Renal pelvis (tissue), 4 donors: Measurements from ENCODE around the gene EIF2B1. TPM values are rescaled to one million over a fixed set of nuclear protein-coding genes. Genes with fewer than 3 reads are reported as not detected.

Experiments
- DNase-seq: peaks from one replicate; pipeline ENCODE4 v3.0.0-alpha.2; 2013
- polyA plus RNA-seq, 3 donors: library from polyadenylated mRNA; unstranded; fragments of 120-200 nt; gene quantifications; one replicate each; pipeline ENCODE4 v1.2.1, GENCODE V29; 2013; ENCODE audit not compliant: insufficient read length in 3 of 3

The EIF2B1 gene
- polyA plus RNA-seq, 3 donors = 58.9 to 69.1 (median 67.1) TPM

GRCh38 chr12:123578243-123578642 lies 55.2 kb downstream of the EIF2B1 start:
- no peak for DNase-seq

GRCh38 chr12:123576611-123577010 lies 56.9 kb downstream of the EIF2B1 start:
- no peak for DNase-seq

GRCh38 chr12:123573870-123574269 lies 59.6 kb downstream of the EIF2B1 start:
- no peak for DNase-seq

- no peak for DNase-seq
These were observed 61.1 kb downstream of the EIF2B1 start for GRCh38 chr12:123572391-123572790.

GRCh38 chr12:123571343-123571813 lies 62.1 kb downstream of the EIF2B1 start:
- no peak for DNase-seq

Other genes starting within 250 kb of the EIF2B1 start
- 10 to 100 TPM; 50.6 to 55.8 (median 52.0) TPM for gene KMT5A, start 249.6 kb downstream of the EIF2B1 start, polyA plus RNA-seq
- gene RILPL2, start 197.0 kb downstream of the EIF2B1 start, polyA plus RNA-seq = 1 to 10 TPM; 5.2 to 6.4 (median 5.6) TPM
- gene SNRNP35, start 175.5 kb downstream of the EIF2B1 start, polyA plus RNA-seq = 10 to 100 TPM; 42.8 to 44.3 (median 43.8) TPM
- gene RILPL1, start 100.0 kb downstream of the EIF2B1 start, polyA plus RNA-seq = 10 to 100 TPM; 20.5 to 22.9 (median 21.5) TPM
- 100 to 1,000 TPM; 202 to 213 (median 208) TPM for gene TMED2, start 49.1 kb downstream of the EIF2B1 start, polyA plus RNA-seq
- gene DDX55, start 31.6 kb downstream of the EIF2B1 start, polyA plus RNA-seq = 10 to 100 TPM; 21.0 to 46.6 (median 39.4) TPM
- gene GTF2H3, start 143 bp upstream of the EIF2B1 start, polyA plus RNA-seq = 10 to 100 TPM; 23.6 to 41.7 (median 35.7) TPM
- gene TCTN2, start 37.4 kb upstream of the EIF2B1 start, polyA plus RNA-seq = 10 to 100 TPM; 25.6 to 34.1 (median 33.8) TPM
- gene ATP6V0A2, start 78.7 kb upstream of the EIF2B1 start, polyA plus RNA-seq = 10 to 100 TPM; 16.8 to 25.8 (median 24.5) TPM
- gene DNAH10, start 128.6 kb upstream of the EIF2B1 start, polyA plus RNA-seq = 1 to 10 TPM; 6.1 to 7.6 (median 7.5) TPM